ENCODE results near the gene CCNG1.

GRCh38 chr5:163397354-163397753, 40.0 kb upstream of the CCNG1 start:
- TF ChIP-seq CTCF (IDR thresholded peaks at IDR 0.05) (no peak), POLR2A (IDR thresholded peaks at IDR 0.05) (no peak)
